Stomach (tissue), 4 donors: ENCODE measurements around the gene TINAGL1.

Experiments used
- CTCF ChIP-seq, 7 experiments: fragments of 450-650 bp in 4 of 7; fragments of 200-600 bp in 3 of 7; sonication (generic) in 3 of 7; IDR thresholded peaks; one replicate each; pipeline ENCODE4 v1.5.1; 2016 to 2019; ENCODE audit warnings: antibody characterized with exemption in 7 of 7, control low read depth in 2 of 7, mild to moderate bottlenecking in 1 of 7
- POLR2A ChIP-seq, 4 donors: fragments of 450-650 bp; IDR thresholded peaks; one replicate each; pipeline ENCODE4 v1.6.1; 2016; ENCODE audit warnings: antibody characterized with exemption in 4 of 4, control low read depth in 2 of 4, mild to moderate bottlenecking in 1 of 4, moderate library complexity in 1 of 4
- POLR2AphosphoS5 ChIP-seq, 3 donors: sonication (generic); formaldehyde crosslinking; IDR thresholded peaks; one replicate each; pipeline ENCODE4 v1.6.1; 2016; ENCODE audit warnings: antibody characterized with exemption in 3 of 3

GRCh38 chr1:31588751-31589515 lies 12.6 kb downstream of the TINAGL1 start:
- TF ChIP-seq CTCF (IDR thresholded peaks at IDR 0.05) = no peak
- peak in 2 of 3 donors; percentile 13 to 17 for TF ChIP-seq POLR2AphosphoS5 (IDR thresholded peaks at IDR 0.05)
- TF ChIP-seq POLR2A (IDR thresholded peaks at IDR 0.05) = no peak
